Activated CD4-positive, alpha-beta T cell treated with anti-CD3 and anti-CD28 coated beads, Interleukin-2, amount 50 U/mL, for 4 hours (primary cell): ENCODE measurements around the gene LMLN.
"Not testable (repeated sequence)": the region's sequence is repeated elsewhere in the genome, so short reads cannot be mapped to it uniquely, and the experiment has no call there.

Source experiments
- DNase-seq, 2 experiments: peaks; one replicate each; pipeline ENCODE4 v3.0.0-alpha.2; 2020

Gene LMLN

DNA sequence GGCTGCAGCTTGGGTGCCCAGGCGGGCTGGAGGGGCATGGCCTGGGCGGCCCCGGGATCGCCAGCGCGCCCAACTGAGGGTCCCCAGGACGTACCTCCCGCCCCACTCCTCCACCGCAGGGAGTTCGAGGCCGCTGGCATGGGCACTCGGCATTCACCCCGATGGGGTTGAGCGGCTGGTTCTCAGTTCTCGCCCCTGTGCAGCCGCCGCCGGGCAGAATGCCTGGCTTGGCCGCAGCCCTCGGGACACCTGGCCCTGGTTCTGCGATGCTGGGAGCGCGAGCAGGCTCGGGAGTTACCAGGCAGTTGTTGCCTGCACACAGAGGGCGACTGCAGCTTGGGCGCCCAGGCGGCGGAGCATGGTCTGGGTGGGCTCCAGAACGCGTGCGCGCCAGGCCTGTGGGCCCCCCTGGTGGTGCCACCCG is 121.4 kb downstream of the LMLN start:
- DNase-seq = no peak

DNA sequence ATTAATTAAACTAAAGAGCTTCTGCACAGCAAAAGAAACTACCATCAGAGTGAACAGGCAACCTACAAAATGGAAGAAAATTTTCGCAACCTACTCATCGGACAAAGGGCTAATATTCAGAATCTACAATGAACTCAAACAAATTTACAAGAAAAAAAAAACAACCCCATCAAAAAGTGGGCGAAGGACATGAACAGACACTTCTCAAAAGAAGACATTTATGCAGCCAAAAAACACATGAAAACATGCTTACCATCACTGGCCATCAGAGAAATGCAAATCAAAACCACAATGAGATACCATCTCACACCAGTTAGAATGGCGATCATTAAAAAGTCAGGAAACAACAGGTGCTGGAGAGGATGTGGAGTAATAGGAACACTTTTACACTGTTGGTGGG is 122.2 kb downstream of the LMLN start:
- DNase-seq = not testable (repeated sequence)

DNA sequence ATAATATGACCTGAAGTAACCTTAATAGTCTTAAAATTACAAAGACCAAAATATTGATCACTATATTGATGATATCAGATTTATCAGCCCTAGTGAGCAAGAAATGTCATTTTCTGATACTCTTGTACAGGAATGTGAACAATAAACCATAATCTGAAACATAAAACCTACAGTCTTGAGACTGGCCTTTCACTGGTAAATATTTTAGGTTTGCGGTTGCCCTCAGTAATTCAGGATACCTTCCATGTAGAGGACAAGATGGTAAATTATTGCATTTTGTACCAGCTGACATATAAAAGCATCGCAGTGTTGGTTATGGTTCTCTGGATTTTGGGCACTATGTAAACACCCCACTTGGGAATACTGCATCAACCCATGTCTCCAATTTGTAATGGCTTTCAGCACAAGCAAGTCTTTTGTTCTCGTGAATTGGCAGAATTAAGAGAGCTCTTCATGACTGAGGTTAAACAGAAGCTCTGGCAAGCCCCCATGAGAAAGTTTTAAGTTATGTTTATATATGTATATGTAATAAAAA is 128.5 kb downstream of the LMLN start:
- no peak for DNase-seq

DNA sequence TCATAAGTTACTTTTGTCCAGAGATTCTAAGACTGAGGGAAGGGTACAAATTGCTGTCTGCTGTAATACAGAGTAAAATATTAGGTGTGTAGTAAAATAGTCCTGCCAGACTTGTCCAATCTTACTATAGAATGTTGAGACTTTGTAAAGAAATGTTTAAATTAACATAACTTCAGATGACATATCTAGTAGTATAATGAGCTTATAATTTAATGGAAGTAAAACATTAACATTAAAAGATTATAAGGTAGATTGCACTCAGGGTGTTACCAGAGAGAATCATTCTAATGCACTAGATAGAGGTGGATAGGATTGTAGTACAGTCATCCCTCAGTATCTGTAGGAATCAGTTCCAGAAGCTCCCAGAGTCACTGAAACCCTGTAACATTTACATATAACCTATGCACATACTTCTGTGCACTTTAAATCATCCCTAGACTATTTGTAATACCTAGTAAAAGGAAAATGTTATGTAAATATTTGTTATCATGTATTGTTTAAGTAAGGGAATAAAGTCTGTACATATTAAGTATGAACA is 130.8 kb downstream of the LMLN start:
- no peak for DNase-seq

DNA sequence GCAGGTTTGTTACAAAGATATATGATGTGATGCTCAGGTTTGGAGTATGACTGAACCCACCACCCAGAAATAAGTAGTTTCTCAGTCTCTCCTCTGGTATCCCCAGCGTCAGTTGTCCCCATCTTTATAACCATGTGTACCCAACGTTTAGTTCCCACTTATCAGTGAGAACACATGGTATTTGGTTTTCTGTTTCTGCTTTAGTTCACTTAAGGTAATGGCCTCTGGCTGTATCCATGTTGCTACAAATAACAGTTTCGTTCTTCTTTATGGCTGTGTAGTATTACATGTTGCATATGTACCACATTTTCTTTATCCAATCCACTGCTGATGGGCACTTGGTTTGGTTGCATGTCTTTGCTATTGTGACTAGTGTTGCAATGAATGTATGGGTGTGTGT is 132.3 kb downstream of the LMLN start:
- no peak for DNase-seq

DNA sequence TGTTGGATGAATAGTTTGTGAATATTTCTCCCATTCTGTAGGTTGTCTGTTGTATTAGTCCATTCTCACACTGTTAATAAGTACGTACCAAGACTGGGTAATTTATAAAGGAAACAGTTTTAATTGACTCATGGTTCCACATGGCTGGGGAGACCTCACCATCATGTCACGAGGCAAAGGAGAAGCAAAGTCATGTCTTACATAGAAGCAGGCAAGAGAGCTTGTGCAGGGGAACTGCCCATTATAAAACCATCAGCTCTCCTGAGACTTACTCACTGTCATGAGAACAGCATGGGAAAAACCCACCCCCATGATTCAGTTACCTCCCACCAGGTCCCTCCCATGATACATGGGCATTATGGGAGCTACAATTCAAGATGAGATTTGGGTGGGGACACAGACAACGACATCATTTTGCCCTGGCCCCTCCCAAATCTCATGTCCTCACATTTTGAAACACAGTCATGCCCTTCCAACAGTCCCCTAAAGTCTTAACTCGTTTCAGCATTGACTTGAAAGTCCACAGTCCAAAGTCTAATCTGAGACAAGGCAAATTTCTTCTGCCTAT is 133.2 kb downstream of the LMLN start:
- DNase-seq = no peak
